GM21825 (cell line): Measurements from ENCODE around the gene ITCH.
"Not testable (repeated sequence)": the region's sequence is repeated elsewhere in the genome, so short reads cannot be mapped to it uniquely, and the experiment has no call there.

Experiments
- ATAC-seq: cut with Tn5 transposase; IDR thresholded peaks from one replicate; pipeline ENCODE4 v1.9.1; 2021; ENCODE audit warnings: mild to moderate bottlenecking, moderate library complexity; ENCODE audit not compliant: unreplicated experiment

Gene ITCH

DNA sequence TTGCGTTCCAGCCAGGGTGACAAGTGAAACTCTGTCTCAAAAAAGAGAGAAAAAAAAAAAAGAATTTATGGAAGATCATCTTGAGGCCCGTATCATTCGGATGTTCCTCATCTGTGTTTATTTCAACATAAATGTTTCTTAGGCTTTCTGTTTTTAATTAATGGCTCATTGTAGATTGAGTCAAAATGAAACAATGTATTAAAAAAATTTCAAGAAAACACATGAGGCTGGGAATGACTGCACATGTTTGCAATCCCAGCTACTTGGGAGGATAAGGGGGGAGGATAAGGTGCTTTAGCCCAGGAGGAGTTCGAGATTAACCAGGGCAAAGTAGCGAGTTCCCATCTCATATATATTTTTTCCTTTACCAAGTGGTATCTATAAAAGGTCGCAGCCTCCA, 47.3 kb downstream of the ITCH start:
- no peak for ATAC-seq

DNA sequence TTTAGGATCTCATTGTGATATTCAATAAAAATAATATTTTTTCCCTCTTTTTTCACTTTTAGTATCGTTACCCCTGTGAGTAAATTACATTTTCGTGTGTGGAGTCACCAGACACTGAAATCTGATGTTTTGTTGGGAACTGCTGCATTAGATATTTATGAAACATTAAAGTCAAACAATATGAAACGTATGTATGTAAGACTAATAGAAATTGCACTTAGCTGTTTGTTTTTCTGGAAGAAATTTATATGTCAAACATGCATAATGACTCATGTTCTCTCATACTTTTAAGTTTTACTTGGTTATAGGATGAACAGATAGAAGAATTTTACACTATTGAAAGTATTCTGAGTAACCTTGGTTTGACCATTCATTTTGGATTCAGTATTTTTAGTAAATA, 49.4 kb downstream of the ITCH start:
- no peak for ATAC-seq

DNA sequence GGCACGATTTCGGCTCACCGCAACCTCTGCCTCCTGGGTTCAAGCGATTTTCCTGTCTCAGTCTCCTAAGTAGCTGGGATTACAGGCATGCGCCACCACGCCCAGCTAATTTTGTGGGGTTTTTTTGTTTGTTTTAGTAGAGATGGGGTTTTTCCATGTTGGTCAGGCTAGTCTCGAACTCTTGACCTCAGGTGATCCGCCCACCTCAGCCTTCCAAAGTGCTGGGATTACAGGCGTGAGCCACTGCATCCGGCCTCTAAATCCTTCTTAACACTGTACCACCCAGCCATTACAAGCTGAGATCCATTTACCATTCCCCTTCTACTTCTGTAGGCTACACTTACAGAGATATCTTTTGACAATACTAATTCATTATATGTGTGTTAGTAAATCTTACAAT, 51.5 kb downstream of the ITCH start:
- not testable (repeated sequence) for ATAC-seq

DNA sequence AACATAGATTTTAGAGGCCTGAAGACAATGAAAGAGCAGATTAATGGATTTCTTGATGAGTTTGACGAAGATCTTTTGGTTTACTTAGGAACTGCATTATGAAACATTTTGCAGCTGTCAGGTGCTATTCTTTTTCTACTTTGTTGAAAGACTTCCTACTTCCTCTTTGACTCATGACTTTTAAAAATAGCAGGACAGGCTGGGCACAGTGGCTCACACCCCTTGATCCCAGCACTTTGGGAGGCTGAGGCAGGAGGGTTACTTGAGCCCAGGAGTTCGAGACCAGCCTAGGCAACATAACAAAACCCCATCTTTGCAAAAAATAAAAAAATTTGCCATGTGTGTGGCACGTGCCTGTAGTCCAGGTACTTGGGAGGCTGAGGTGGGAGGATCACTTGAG, 52.0 kb downstream of the ITCH start:
- peak; percentile 66 for ATAC-seq

DNA sequence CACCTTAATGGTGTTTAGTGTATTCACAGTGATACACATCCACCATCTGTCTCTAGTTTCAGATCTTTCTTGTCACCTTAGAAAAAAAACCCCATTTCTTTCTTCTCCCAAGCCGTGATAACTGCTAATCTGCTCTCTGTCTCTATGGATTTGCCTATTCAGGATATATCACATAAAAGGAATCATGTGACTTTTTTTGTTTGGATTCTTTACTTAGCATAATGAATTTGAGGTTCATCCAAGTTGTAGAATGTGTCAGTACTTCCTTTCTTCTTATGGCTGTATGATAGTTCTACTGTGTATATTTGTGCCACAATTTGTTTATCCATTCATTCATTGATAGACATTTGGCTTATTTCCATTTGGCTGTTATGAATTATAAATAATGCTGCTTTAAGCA, 57.1 kb downstream of the ITCH start:
- no peak for ATAC-seq

DNA sequence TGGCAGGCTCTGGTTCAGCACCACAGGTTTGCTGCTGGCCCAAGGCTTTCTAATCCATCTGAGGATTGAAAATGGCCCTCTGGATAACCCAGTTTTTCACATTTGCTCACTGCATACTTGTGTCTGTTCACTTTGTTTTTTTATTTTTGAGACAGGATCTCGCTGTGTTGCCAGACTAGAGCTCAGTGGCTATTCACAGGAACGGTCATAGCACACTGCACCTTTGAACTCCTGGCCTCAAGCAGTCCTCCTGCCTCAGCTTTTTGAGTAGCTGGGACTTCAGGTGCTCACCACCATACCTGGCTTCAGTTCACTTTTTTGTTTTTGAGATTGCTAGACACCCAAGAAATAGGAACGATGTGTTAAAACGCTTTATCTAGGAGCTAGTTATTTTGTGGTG, 57.9 kb downstream of the ITCH start:
- ATAC-seq: no peak

DNA sequence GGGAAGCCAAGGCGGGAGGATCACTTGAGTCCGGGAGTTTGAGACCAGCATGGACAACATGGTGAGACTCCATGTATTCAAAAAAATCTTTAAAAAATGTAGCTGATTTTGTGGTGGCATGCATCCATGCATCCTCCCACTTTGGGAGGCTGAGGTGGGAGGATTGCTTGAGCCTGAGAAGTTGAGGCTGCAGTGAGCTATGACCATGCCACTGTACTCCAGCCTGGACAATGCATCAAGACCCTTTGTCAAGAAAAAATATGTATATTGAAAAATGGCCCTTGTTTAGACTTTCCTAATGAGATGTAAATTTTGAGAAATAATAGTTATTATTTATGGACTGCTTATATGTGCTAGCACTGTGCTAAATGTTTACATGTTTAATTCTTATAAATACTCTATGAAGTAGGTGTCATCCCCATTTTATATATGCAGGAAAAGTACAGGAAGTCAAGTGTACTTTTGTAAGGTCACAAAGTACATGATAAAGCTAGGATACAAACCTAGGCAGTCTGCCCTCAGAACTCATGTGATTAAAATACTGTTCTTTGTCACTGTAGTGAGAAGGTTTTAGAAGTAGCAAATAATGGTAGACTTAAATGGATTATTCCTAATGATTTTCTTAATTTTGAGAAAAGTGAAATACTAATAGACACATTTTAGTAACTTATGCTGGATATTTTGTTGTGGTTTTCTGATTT, 58.8 kb downstream of the ITCH start:
- no peak for ATAC-seq

DNA sequence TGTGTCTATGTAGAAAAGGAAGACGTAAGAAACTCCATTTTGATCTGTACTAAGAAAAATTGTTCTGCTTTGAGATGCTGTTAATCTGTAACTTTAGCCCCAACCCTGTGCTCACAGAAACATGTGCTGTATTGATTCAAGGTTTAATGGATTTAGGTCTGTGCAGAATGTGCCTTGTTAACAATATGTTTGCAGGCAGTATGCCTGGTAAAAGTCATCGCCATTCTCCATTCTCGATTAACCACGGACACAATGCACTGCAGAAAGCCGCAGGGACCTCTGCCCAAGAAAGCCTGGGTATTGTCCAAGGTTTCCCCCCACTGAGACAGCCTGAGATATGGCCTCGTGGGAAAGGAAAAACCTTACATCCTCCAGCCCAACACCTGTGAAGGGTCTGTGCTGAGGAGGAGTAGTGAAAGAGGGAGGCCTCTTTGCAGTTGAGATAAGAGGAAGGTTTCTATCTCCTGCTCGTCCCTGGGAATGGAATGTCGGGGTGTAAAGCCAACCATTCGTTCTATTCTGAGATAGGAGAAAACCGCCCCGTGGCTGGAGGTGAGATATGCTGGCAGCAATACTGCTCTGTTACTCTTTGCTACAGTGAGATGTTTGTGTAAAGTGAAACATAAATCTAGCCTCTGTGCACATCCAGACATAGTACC, 62.1 kb downstream of the ITCH start:
- not testable (repeated sequence) for ATAC-seq

DNA sequence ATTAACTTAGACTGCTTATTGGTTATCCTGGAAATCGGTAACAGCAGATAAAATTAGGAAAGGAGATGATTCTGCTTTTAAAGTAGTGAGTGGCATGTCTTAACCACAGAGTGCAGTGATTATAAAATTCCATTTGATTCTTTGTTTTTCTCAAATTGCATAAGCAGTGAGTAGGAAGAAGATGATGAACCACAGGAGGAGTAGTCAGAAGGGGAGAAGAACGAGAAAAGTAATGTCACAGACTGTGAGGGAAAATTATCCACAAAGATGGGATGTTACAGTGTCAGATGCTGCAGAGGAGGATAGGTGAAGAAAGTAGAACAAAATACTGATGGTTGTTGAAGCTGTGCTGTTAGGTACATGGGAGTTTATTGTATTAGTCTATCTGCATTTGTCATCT, 63.0 kb downstream of the ITCH start:
- ATAC-seq: no peak

DNA sequence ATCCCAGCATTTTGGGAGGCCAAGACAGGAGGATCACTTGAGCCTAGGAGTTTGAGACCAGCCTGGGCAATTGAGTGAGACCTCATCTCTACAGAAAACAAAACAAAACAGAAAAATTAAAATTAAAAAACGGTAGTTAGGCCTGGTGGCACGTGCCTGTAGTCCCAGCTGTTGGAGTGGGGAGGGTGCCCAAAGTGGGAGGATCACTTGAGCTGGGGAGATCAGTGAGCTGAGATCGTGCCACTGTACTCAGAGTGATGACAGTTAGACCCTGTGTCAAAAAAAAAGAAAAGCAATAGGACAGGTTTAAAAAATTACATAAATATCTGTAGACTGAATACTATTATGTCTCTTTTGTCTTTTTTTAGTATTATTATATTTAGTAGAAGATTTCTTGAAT, 64.3 kb downstream of the ITCH start:
- no peak for ATAC-seq

DNA sequence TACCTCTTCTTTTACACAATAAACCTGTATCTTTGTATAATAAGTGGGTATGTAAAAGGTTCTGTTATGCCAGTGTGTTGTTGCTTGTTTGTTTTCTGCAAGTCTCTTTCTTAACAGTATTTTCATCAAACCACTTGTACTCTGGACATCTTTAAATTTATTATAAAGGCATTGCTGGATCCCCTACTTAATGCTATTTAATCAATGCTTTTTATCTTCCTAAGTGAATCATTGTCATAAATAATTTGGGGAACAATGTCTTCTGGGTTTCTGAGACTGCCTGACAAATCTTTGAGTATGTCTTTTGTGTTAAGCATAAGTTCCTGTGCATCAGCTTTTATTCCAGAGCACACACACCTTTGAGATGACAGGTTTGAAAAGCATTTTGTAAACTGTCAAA, 64.7 kb downstream of the ITCH start:
- no peak for ATAC-seq

DNA sequence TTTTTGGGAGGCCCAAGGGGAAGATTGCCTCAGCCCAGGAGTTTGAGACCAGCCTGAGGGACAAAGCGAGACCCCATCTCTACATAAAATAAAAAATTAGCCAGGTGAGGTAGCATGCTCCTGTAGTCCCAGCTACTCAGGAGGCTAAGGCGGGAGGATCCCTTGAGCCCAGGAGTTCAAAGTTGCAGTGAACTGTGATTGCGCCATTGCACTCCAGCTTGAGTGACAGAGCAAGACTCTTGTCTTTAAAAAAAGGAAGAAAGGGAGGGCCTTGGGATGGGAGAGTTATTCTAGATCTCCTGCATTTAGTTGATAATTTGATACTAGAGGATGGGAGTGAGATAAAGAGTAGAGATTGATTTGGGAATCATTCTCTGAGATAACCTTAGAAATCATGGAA, 68.1 kb downstream of the ITCH start:
- no peak for ATAC-seq

DNA sequence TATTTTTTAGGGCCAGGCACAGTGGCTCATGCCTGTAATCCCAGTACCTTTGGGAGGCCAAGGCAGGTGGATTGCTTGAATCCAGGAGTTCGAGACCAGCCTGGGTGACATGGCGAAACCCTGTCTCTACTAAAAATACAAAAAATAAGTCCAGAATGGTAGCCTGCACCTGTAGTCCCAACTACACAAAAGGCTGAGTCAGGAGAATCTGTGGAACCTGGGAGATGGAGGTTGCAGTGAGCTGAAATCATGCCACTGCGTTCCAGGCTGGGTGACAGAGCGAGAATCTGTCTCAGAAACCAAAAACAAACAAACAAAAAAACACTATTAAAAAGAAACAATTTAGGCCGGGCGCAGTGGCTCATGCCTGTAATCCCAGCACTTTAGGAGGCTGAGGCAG, 69.6 kb downstream of the ITCH start:
- not testable (repeated sequence) for ATAC-seq

DNA sequence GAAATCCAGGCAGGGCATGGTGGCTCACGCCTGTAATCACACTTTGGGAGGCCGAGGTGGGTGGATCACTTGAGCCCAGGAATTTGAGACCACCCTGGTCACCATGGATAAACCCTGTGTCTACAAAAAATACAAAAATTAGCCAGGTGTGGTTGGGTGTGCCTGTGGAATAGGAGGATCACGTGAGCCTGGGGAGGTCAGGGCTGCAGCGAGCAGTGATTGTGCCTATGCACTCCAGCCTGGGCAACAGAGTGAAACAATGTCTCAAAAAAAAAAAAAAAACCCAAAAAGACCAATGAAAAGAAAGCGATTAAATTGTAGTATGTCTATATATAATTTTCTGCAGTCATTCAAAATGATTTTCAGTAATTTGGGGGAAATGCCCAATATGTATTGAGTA, 70.3 kb downstream of the ITCH start:
- ATAC-seq: no peak

DNA sequence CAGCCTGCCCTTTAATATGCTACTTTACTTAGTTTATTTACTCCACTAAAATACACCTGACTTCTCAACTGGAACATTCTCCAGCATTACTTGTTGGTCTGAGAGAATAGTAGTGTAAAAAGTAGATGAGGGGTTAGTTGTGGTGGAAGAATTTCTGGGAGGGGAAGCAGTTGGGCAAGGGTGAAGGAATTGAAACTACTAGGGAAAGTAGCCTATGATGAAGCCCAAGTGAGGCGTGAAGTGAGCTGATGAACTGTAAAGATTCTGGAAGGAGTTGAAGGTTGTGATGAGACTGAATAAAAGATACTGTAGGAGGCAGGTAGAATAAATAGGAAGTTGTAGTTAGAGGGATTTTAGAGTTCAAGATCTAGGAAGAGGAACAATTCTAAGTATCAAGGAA, 72.5 kb downstream of the ITCH start:
- no peak for ATAC-seq

DNA sequence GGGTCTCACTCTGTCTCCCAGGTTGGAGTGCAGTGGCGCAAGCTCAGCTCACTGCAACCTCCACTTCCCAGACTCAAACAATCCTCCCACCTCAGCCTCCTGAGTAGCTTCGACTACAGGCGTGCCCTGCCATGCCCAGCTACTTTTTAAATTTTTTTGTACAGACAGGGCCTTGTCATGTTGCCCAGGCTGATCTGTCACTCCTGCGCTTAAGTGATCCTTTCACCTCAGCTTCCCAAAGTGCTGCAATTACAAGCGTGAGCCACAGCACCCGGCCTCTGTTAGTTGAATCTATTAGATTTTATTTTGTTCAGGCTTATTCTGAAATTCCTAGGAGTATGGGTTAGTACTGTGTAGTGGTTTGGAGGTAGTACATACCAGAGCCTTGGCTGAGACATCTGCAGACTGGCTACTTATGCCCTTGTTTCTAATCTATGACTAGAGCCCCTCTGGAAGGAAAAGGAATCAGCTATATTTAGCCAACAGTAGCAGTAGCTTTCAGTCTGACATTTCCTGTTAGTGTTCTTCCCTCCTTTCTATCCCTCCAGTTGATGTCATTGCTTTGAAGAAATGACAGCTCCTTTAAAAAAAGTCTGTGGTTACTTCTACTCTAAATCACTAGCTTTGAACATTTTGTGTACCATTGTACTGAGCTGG, 74.4 kb downstream of the ITCH start:
- ATAC-seq: no peak

DNA sequence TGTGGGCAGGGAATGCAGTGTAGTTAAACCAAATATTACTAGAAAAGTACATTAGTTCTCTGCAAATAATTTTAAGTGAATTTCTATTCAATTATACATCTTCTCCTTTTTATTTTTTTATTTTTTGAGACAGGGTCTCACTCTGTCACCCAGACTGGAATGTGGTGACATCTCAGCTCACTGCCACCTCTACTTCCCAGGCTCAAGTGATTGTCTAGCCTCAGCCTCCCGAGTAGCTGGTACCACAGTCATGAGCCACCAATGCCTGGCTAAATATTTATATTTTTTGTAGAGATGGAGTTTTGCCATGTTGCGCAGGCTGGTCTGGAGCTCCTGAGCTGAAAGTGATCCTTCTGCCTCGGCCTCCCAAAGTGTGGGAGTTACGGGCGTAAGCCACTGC, 76.1 kb downstream of the ITCH start:
- no peak for ATAC-seq

DNA sequence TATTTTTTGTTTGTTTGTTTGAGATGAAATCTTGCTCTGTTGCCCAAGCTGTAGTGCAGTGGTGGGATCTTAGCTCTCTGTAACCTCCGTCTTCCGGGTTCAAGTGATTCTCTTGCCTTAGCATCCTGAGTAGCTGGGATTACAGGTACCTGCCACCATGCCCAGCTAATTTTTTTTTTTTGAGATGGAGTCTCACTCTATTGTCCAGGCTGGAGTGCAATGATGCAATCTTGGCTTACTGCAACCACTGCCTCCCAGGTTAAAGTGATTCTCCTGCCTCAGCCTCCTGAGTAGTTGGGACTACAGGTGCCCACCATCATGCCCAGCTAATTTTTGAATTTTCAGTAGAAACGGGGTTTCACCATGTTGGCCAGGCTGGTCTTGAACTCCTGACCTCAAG, 78.3 kb downstream of the ITCH start:
- not testable (repeated sequence) for ATAC-seq

DNA sequence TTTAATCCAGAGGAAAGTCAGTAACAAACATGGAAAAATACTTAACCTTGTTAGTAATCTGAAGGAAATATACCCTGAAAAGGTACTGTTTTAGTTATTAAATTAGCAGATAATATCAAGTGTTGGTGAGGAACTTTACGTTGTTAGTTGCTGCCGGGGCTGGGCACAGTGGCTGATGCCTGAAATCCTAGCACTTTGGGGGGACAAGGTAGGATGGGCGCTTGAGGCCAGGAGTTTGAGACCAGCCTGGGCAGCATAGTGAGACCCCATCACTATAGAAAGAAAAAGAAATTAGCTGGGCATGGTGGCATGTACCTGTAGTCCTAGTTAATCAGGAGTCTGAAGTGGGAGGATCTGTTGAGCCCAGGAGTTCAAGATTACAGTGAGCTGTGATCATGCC, 80.5 kb downstream of the ITCH start:
- ATAC-seq: no peak

DNA sequence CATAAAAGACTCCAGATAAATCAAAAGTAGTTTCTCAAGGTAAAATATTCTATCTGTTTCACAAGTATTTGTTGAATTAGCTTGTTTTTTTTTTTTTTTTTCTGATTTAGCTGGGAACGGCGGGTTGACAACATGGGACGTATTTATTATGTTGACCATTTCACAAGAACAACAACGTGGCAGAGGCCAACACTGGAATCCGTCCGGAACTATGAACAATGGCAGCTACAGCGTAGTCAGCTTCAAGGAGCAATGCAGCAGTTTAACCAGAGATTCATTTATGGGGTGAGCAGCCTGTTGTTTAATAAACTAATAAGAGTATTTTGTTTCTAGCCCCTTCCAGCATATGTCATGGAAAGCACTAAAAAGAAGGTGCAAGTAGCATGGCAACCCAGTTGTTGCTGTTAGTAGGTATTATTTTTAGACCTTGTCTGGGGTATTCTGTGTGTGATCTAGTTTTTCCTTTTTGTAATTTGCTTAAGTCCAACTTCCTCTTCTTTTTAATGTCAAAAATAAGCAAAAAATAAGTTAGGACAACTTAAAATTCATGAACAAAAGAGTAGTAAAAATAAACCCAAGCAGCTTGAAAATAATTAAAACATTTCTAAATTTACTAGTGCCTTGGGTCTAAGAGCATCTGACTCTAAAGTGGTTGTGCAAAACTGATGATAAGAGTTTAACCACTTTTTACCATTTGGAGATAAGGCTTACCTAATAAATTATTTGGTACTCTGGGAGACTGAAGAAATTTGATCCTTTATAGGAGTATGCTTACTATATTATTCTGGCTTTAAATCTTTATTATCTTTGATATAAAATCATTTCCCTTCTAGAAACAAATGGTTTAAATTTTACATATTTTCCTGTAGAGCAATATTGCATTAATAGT, 82.3 kb downstream of the ITCH start:
- ATAC-seq: no peak

DNA sequence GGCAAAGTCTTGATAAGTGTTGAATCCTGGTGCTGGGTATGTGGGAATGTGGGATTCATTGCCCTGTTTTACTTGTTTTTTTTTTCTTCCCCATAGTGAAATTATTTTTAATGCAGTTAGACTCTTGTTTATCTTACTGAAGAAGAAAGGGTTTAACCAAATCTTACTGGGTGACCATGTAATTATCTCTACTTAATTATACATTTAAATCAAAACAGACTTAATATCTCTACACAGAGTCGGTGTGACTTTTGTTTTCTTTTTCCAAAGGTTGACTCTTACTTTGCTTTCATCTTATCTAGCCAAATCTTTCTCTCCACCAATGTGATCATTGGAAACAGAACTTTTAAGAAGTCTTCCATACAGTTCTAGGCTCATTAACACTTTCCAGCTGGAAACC, 85.4 kb downstream of the ITCH start:
- no peak for ATAC-seq
